A549 treated with Hydrocortisone at 1 μM for 4 hours (cell line): ENCODE results near the gene FOXR2. TPM values are rescaled to one million over a fixed set of nuclear protein-coding genes. Genes with fewer than 3 reads are reported as not detected.

Experiments used
- total RNA-seq: library from RNA; stranded (reverse); fragments of 200-300 nt; extraction: Qiagen RNA extraction; gene quantifications from 5 replicates; pipeline ENCODE4 v1.2.3, GENCODE V29; 2022

The FOXR2 gene
- total RNA-seq: not detected in 5 replicates

GRCh38 chrX:55623100-55623499 lies at the start of gene FOXR2:
TSS of gene FOXR2 (plus strand) at chrX:55623400. CDS start at chrX:55623712, 312 bp downstream.

Other genes with a start within 250 kb of the FOXR2 start
- gene MAGEH1, start 171.3 kb upstream of the FOXR2 start, total RNA-seq: 6.1 to 7.2 TPM (median 6.5 TPM) in 5 replicates
- gene USP51, start 133.6 kb upstream of the FOXR2 start, total RNA-seq: 0.37 to 0.71 TPM (median 0.59 TPM) in 5 replicates
- gene RRAGB, start 94.3 kb downstream of the FOXR2 start, total RNA-seq: 10.6 to 16.6 TPM (median 12.6 TPM) in 5 replicates